ENCODE measurements around the gene ITGB5. TPM values are rescaled to one million over a fixed set of nuclear protein-coding genes. Genes with fewer than 3 reads are reported as not detected.

The ITGB5 gene
- polyA plus RNA-seq, 4 donors, result 98.4 to 106 (median 105) TPM

DNA sequence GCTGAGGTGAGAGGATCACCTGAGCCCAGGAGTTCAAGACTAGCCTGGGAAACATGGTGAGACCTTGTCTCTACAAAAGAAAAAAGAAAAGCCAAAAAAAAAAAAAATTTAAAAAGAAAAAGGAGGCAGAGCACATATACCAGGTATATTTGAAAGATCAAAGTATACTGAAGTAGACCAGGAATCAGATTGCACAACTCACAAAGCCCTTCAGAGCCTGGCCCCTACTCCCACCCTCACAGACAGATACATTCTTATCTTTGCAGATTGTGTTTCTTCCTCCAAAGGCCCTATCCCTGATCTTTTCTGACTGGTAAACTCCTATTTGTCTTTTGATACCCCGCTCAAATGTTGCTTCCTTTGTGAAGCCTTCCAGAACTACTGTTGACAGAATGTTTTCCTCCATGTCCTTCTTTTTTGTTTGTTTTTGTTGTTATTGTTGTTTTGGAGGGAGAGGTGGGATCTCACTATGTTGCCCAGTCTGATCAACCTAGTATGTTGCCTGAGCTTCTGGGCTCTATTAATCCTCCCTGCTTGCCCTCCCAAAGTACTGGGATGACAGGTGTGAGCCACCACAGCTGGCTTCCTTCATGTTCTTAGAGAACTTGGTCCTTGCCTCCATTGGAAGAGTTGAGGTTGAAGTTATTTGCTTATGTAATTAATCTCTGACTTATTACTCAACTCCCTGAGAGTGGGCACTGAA is 9.8 kb upstream of the ITGB5 start:
- no peak for DNase-seq (ENCODE audit: low read depth in 4 of 4, low spot score in 3 of 4)

DNA sequence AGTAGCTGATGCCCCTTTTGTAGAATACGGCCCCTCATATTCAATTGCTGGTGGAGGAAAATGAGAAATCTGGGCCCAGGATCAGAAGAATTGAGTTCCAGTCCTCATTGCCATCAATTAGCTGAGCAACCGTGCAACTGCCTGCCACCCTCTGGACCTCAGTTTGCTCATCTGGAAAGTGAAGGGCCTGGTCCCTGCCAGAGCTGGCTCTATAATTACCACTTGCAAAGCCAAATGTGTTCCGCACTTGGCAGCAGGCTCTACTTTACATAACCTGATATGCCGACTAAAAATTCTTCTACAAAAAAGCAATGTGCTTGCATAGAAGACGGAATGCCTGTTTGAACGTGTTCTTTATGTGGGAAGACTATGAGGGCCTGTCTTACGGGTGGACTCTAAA is 8.6 kb upstream of the ITGB5 start:
- no peak for DNase-seq (ENCODE audit: low read depth in 4 of 4, low spot score in 3 of 4)

DNA sequence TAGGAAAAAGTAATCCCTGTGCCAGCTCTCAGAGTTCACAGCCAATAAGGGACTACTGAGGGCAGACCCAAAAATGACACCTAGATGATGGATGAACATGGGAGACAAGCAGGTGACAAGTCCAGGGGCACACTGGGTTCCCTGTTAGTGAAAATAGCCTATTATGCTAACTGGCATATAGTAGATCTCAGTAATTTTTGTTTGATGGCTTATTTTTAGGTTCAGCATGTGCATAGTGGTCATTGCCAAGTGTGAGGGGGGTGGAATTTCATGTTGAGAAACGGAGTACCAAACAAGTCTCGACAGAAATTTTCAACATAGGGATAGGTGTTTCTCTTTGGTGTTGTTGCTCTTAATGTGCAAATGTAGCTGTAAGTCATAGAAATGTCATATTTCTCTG is 6.4 kb upstream of the ITGB5 start:
- DNase-seq (ENCODE audit: low read depth in 4 of 4, low spot score in 3 of 4), result no peak

DNA sequence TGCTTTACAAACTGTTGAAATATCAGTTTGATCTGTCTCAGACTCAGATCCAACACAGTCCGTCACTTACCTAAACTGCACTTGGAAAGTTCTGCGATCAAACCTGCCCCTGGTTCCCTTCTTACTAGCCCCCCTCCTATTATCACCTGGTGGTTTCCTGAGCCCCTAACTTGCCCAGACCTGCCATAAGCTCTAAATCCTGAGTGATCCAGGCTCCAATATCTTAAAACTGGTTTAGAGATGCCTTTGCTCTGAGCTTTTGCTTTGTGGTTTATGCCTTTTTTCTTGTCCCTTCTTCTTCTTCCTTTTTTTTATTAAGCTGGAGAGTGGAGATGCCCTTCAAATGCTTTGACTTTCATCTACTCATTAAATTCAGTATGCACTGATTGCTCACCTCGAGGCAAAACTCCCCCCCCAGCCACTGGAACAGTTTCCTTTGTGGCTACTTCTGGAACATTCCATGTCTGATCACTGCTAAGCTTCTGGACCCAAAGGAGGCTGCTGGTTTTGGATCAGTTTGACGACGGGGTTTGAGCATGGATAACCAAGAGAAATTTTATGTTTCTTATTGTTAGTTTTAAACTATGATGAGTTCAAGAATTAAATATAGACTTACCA is 3.5 kb upstream of the ITGB5 start:
- DNase-seq (ENCODE audit: low read depth in 4 of 4, low spot score in 3 of 4), result no peak

DNA sequence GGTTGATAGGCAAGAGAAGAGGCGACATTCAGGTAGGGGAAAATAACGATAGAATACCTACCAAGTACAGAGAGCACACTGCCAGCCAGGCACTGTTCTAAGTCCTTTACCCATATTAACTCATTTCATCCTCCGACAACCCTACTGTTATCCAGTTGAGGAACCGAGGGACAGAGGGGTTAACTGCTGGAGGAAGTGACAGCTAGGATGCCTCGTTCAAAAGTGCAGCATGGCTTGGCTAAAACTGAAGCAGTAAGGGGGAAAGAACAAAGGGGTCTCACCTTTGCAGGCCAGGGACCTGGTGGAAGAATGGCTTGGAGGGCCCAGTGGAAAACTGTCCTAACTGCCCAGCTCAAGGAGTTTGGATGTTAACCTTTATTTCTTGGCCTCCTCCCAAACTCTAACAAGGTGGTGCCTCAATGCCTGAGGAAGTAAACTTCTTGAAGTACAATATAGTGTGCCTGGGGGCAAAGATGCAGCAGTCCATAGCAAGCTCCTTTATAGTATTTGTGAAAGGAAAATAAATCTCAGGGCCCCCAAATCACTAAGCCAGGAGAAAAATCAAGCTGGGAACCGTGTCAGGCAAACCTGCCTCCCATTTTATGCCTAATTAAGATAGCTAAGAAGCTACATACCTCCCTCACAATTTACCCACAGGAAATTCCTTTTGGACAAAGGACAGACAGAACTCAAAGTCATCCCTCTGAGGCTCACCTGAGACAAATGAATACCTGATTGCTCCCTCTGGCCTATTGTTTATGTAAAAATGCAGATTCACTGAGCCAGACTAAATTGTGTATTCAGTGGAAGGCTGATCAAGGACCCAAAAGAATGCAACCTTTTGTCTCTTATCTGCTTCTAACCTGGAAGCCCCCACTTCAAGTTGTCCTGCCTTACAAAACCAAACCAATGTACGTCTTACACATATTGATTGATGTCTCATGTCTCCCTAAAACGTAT is 1.6 kb upstream of the ITGB5 start:
- DNase-seq (ENCODE audit: low read depth in 4 of 4, low spot score in 3 of 4), result no peak

DNA sequence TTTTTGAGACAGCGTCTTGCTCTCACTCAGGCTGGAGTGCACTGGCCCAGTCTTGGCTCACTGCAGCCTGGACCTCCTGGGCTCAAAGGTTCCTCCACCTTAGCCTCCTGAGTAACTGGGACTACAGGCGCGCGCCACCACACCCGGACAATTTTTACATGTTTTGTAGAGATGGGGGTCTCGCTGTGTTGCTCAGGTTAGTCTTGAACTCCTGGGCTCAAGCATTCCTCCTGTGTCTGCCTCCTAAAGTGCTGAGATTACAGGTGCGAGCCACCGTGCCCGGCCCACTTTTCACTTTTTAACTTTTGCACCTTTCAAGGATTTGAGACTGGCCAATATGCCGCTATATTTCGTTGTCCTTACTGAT is 750 bp upstream of the ITGB5 start:
- no peak for DNase-seq (ENCODE audit: low read depth in 4 of 4, low spot score in 3 of 4)

DNA sequence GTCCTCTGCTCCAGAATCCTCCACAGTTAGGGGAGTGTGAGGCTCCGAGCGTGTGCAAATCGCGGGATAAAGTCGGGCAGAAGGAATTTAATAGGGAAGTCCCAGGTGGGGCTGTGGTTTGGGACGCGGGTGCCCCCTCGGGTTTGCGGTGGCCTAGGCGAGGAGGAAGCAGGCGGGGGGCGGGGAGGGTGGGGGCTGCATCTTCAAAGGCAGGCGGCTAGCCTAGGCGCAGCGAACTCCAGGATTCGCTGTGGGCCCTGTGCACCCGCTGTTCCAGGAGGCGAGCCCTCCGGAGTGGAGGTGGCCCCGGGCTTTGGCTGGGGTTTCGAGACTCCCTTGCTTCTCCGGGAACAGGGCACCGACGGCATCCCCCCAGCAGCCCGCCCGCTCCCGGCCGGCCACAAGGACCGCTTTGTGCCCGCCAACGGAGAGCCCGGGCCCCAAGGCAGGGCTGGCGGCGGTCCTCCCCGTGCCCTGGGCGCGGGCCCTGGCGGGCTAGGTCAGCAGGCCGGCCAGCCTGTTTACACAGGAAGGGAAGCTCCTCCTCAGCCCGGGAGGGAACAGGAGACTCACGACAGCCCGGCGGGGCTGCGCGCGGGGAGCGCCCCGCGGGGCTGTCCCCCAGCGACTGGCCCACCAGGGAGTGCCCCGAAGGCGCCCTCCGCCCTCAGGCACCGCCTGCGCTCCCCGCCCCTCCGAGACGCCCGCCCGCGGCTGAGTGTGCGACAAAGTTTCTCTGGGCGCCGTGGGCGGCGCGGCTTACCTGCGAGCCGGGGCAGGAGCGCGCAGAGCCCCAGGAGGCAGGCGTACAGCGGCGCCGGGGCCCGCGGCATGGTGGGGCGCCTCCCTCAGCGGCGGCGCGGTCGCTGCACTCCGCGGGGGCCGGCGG is 753 bp downstream of the ITGB5 start:
- DNase-seq (ENCODE audit: low read depth in 4 of 4, low spot score in 3 of 4), result no peak

DNA sequence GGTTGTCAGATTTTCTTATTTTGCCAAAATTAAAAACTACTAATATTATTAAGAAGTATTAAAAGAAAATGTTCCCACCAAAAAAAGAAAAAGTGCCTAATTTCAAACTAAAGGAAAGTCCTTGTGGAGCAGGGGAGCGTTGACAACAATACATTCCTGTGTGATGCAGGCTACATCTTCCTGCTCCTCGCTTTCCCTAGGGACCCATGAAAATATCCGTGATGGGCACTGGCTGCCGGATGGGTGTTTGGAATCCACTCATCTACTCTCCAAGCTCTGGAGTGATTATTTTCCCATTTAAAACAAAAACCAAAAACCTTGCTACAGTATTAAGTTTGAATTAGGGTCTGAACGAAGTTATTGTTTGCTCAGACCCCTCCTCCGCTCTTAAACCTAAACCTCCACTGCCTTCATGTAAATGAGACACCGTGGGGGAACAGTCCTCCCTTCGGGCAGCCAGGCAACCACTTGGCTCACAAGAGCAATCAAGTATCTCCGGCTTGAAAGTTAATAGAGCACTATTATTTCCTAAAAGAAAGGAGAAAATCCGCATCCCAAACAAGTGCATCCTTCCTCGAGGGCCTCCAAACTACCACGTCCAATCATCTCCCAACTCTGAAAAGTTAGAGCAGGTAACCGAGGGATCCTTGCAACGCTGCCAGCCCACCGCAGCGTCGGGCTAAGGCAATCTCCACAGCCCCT is 1.5 kb downstream of the ITGB5 start:
- no peak for DNase-seq (ENCODE audit: low read depth in 4 of 4, low spot score in 3 of 4)

DNA sequence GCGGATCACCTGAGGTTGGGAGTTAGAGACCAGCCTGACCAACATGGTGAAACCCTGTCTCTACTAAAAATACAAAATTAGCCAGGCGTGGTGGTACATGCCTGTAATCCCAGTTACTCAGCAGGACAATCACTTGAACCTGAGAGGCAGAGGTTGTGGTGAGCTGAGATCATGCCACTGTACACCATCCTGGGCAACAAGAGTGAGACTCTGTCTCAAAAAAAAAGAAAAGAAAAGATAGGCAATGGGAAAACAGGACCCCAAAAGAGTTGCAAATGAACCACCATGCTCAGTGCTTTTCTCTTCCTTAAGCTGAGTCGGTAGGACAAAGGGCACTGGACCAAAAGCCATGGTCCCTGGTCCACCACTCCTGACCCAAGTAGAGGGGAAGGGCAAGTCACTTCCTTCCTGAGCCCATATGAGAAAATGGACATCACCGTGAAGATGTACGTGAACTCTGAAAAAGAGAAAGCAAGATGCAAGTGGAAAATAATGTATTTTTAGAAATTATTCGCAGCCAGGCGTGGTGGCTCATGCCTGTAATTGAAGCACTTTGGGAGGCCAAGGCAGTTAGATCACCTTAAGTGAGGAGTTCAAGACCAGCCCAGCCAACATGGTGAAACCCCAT is 2.6 kb downstream of the ITGB5 start:
- no peak for DNase-seq (ENCODE audit: low read depth in 4 of 4, low spot score in 3 of 4)

DNA sequence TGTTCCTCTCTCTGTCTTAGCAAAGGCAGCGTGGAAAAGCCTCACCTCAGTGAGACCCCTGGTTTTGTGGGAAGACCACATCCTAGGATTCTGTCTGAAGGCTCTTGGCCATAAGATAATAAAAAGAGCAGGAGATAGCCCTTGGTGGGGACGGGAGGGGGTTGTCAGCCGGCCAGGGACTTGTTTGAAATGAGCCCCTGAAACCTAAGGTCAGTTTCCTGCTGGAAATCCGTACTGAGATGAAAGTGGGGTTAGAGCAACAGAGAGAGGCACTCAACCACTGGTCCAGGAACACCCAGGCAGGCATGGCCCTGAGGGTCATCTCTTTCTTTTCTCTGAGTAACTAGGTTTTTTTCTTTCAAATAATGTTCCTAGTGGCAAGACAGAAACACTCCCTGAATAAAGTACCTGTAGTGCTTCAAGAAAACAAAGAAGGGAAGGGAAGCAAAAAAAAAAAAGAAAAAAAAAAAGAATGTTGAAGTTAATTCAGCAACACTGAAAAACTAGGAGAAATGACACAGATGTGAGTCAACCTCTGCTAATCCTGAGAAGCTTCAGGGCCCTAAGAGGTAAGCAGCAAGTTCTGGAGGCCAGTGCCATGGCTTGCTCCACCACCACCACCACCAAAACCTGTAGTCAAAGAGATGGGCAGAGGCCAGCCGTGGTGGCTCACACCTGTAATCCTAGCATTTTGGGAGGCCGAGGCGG is 3.2 kb downstream of the ITGB5 start:
- DNase-seq (ENCODE audit: low read depth in 4 of 4, low spot score in 3 of 4), result no peak

DNA sequence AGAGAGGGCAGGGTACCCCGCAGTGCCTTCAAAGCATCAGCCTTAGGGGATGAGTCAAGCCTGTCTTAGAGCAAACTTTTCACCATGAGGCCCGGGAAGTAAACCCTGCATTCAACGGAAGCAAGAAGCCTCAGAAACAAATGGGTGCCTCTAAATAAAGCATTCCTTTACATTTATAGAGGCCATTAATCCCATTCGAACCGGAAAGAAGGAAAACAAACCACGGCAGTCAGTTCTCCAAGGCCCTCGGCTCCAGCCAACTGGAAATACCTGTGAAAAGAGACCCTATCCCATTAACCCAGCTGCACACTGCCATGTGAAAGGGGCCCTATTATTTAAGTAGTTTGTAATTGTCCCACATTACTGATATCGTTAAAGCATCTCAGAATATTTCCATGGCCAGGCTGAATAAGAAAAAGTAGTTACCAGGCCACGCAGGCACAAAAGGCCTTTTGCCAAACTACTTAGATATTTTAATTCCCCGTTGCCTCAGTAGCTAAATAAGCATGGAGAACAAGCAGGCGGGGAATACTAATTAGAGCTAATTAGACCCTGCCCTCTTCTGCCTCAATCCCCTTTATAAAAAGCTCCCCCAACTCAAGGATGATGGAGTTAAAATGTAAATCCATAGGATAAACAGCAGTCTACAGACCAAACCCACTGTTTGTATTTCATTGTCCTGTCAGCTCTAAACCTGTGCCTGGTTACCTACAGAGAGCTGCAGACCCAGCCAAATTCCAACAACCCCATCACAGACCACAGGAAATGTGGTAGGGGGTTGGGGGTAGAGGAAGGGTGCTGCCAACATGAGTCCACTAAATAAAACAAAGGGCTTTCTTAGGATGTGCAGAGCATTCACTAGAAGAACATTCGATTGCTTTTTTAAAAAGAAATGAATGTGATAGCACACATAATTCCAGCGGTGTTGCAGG is 4.1 kb downstream of the ITGB5 start:
- no peak for DNase-seq (ENCODE audit: low read depth in 4 of 4, low spot score in 3 of 4)

DNA sequence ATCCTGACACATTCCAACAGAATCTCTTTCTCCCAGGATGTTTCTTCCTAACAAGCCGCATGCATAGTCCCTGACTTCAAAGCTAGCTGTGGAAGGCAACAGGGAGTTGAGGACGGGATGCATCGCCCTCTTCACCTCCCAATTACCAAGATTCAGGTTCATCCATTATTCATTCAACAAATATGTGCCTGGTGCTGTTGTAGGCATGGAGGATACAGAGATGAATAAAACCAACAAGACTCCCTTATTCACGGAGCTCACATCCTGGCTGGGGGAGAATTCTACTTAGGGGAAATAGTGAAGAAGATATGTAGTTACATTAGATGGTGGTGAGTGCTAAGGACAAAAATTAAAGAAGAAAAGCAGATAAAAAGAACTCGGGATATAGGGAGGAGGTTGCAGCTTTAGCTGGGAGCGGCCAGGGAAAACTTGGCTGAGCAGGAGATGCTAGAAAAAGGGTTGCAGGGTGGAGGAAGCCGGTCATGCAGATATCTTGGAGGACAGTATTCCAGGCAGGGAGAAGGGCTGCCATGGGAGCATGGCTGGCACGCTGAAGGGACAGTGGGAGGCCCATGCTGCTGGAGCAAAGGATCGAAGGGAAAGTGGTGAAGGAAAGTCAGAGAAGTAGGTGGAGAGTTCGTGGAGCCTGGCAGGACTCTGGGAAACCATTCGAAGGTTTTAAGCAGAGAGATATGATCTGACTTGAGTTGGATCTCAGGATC is 5.0 kb downstream of the ITGB5 start:
- DNase-seq (ENCODE audit: low read depth in 4 of 4, low spot score in 3 of 4), result no peak

DNA sequence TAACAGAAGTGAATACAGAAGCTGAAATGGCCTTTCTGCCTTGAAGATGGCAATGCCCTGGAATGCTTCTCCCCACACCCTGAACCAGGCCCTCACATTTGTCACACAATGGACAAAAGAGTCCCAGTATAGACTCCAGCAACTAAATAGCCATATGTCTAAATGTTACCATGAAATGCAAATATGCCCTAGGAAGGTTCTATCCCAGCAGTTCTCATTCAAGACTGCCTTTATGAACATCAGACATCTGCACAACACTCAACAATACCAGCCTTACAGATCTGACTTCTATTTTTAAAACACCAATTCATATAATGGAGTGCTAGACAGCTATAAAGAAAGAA is 7.9 kb downstream of the ITGB5 start:
- no peak for DNase-seq (ENCODE audit: low read depth in 4 of 4, low spot score in 3 of 4)

DNA sequence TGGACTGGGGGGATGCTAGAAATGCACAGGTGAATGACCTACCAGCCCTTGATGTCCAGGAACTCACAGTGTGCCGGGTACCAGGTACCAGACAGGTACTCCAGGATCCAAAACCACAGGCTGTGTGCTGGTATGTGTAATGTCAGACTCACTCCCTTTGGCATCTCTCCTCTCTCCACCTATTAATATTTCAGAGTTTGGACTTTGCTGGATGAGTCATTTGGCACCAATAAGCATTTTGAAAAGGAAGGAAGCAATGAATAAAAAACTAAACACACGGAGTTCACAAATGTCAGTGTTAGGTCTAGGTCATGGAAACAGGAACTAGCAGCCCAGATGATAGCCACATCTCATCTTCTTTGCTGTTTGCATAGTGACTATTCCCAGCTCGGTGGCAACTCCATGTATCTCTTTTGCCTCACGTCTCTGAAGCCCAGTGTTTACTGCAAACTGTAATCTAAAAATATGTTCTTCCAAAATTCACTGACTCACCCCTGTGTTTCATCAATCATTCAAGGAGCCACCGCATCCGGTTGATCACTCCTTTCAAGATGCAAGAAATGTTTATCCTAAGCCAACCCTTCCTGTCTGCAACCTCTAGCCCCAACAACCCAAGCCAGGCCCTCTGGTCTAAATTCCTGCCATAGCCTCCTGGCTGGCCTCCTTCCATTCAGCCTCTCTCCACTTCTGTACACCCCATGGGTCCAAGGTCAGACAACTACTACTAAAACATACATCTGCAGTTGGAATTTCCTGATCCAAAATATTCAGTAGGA is 8.4 kb downstream of the ITGB5 start:
- no peak for DNase-seq (ENCODE audit: low read depth in 4 of 4, low spot score in 3 of 4)

DNA sequence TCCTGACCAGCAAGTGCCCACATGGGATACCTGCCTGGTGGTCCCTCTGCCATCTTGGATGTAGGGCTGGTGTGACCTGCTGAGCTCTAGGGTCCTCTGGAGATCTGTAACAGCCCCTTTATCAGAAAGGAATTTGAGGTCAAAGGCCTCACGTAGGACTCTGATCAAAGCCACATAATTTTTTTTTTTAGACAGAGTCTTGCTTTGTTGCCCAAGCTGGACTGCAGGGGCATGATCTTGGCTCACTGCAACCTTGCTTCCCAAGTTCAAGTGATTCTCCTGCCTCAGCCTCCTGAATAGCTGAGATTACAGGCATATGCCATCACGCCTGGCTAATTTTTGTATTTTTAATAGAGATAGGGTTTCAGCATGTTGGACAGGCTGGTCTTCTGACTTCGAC is 9.5 kb downstream of the ITGB5 start:
- DNase-seq (ENCODE audit: low read depth in 4 of 4, low spot score in 3 of 4), result no peak

DNA sequence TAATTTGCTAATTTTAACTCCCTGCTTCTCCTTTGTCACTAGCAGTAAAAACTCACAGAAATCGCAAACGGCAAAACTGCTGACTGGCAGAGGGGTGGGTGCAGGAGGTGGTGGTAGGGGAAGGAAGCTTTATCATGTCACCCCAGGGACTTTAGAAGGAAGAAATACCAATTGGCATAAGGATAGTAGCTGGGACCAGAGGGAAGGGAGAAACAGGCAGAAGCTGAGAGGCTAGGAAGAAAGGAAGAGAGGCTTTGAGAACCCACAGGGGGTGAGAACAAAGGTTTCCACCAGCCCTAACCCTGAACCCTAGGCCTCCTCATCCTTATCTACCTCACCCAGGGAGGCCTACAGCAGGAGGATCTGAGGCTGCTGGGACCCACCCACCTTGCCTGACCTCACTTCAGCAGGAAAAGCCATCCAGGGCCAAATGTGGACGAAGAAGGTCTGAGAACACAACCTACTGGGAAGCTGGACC is 10.7 kb downstream of the ITGB5 start:
- DNase-seq (ENCODE audit: low read depth in 4 of 4, low spot score in 3 of 4), result no peak
